ENCODE results near the gene MMP17. TPM values are rescaled to one million over a fixed set of nuclear protein-coding genes. Genes with fewer than 3 reads are reported as not detected.

Gene MMP17
- total and polyA plus RNA-seq, 8 donors = 0.58 to 21.5 (median 2.5) TPM

GRCh38 chr12:131810726-131811125, 17.5 kb upstream of the MMP17 start:
- H3K27ac ChIP-seq = no peak overlapping the region
- 33 to 48% methylated on average over 13 of the region's 13 CpGs for WGBS, 2 donors
- no peaks in the 10 kb centered on the region for H3K27me3 ChIP-seq
- peak in 1 of 4 donors; percentile 53 for ATAC-seq
- H3K36me3 ChIP-seq = no peaks in the 10 kb centered on the region
- TF ChIP-seq CTCF (IDR thresholded peaks at IDR 0.05) = no peak
- no peak for DNase-seq
- no peaks in the 10 kb centered on the region for H3K4me1 ChIP-seq
- H3K9me3 ChIP-seq = no peaks in the 10 kb centered on the region
- no peak for FAIRE-seq
- no peak overlapping the region for H3K4me3 ChIP-seq
- intact Hi-C loops (cut with DNase I) = no loop called here

- no peak for FAIRE-seq
These were observed 13.1 kb upstream of the MMP17 start for GRCh38 chr12:131815131-131815530.

GRCh38 chr12:131816495-131816894, 11.7 kb upstream of the MMP17 start:
- H3K27ac ChIP-seq = no peak overlapping the region
- TF ChIP-seq CTCF (IDR thresholded peaks at IDR 0.05) = no peak
- ATAC-seq = no peak
- H3K36me3 ChIP-seq = no peaks in the 10 kb centered on the region
- no peaks in the 10 kb centered on the region for H3K27me3 ChIP-seq
- WGBS, 2 donors = 60 to 63% methylated on average over 5 of the region's 5 CpGs
- H3K9me3 ChIP-seq = no peaks in the 10 kb centered on the region
- no peak for FAIRE-seq
- no peak overlapping the region for H3K4me3 ChIP-seq
- no peaks in the 10 kb centered on the region for H3K4me1 ChIP-seq
- intact Hi-C loops (cut with DNase I) = no loop called here
- DNase-seq = no peak

More at GRCh38 chr12:131815131-131815530, 13.1 kb upstream of the MMP17 start:
- H3K27ac ChIP-seq = no peak overlapping the region
- ATAC-seq = no peak
- intact Hi-C loops (cut with DNase I) = no loop called here
- H3K36me3 ChIP-seq = no peaks in the 10 kb centered on the region
- TF ChIP-seq CTCF (IDR thresholded peaks at IDR 0.05) = no peak
- H3K4me3 ChIP-seq = no peak overlapping the region
- H3K4me1 ChIP-seq = no peaks in the 10 kb centered on the region
- WGBS, 2 donors = 72 to 82% methylated on average over 7 of the region's 7 CpGs
- DNase-seq = no peak
- H3K27me3 ChIP-seq = no peaks in the 10 kb centered on the region
- no peaks in the 10 kb centered on the region for H3K9me3 ChIP-seq

DNA sequence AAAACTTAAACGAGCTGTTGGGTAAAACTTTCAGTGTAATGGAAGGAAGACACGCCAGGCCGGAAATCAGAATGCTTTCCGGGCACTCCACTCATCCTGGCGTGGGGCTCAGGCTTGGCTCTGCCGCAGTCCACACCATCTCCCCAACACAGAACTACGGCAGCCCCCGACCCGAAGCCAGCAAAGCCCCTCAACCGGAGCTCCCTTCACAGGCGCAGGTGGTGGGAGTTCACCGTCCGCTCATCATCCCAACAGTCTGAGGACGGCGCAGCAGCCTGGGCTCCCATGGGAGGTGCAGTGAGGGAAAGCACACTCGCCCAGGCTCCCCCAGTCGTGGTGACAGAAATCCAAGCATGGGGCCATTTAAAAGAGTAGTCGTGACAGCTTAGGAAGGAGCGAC, 11.0 kb upstream of the MMP17 start:
- DNase-seq (no peak), ATAC-seq (no peak), FAIRE-seq (no peak)
- Histone ChIP-seq H3K4me3 (no peak overlapping the region), H3K27me3 (no peaks in the 10 kb centered on the region), H3K27ac (no peak overlapping the region), H3K9me3 (no peaks in the 10 kb centered on the region), H3K4me1 (no peaks in the 10 kb centered on the region), H3K36me3 (no peaks in the 10 kb centered on the region)
- 79 to 91% methylated on average over 19 of the region's 19 CpGs for WGBS, 2 donors
- intact Hi-C loops (cut with DNase I) = no loop called here
- TF ChIP-seq CTCF (IDR thresholded peaks at IDR 0.05) = no peak

GRCh38 chr12:131818821-131819585, 9.2 kb upstream of the MMP17 start:
- Histone ChIP-seq H3K9me3 (no peaks in the 10 kb centered on the region), H3K4me3 (no peak overlapping the region), H3K27me3 (no peaks in the 10 kb centered on the region), H3K36me3 (no peaks in the 10 kb centered on the region), H3K27ac (no peak overlapping the region), H3K4me1 (no peaks in the 10 kb centered on the region)
- no peak for FAIRE-seq
- peak in 1 of 4 donors; percentile 53 for ATAC-seq
- DNase-seq = no peak
- TF ChIP-seq CTCF (IDR thresholded peaks at IDR 0.05) = no peak
- intact Hi-C loops (cut with DNase I) = no loop called here
- 71 to 80% methylated on average over 30 of the region's 30 CpGs for WGBS, 2 donors

Data from pancreas (tissue), 10 donors.